ENCODE measurements around the gene THRB.

THRB gene

GRCh38 chr3:24510030-24510648, 15.5 kb upstream of the THRB start:
- no peak for DNase-seq

DNA sequence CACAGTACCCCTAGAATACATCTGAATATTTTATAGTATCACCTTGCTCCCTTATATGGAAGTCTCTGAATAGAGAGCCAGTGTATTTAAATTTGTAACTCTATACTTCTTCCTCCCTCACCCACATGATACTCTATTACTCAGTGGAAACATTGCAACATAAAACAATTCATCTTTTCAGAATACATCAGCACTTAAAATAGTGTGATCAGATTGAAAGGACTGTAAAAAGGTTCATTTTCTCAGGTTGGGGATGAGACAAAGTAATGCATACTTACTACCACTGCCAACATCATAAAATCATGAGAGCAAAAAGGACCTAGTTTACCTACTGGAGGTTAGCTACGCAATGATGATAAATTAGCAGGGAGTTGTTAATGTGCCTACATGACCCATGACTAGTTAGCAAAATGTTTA, 13.8 kb upstream of the THRB start:
- DNase-seq = no peak

DNA sequence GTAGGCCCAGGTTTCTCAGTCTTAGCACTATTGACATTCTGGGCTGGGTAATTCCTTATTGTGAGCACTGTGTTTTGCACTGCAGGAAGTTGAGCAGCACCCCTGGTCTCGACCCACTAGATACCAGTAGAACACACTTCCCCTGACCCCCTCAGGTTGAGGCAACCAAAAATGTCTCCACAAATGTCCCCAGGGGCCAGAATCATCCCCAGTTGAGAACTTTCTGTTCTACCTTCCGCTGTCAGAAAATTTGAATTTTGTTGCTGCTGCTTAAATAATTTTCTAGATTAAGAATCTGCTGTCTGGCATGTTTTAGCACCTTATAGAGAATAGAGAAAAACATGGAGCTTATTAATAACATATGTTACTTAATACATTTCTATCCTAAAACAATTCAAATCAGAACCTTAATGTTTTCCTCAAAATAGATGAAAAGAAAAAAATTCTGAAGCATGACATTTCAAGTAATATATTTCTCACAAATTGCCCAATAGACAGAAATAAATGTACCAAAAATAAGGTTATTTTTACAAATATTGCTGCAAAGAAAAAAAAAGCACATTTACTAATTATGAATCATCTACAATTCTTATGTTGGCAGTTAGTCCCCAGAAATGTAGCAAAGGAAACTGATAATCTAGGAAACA, 13.2 kb upstream of the THRB start:
- DNase-seq = no peak

DNA sequence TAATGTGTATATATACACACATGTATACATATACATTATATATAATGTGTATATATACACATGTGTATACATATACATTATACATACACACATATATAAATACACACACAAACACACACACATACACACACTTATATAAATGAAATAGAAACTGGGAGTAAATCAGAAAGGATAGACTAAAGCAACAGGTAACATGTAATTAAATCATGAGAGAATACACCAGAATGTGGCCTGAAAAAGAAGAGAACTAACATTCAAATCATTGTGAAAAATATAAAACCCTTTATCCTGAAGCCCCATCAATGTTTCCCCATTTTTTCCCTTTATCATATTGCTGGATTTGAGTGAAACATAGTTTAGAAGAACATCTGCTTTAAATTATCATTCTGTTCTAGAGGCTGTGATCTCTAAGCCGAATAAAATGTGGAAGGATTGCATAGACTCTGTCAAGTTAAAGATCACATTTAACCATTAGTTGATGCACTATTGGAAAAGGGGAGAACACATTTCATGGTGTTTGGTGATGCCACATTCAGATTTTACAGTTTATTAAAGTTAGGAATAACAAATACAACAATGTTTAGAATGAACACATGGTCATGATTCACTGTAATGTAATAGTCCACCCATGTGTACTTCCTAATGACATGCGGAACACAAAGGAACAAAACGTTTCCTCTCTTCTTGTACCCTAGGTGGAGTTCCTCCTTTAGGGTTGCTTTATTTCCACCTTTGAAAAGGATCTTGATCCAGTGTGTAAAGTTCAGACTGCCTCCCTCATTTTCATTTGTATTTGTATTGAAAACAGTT, 12.5 kb upstream of the THRB start:
- no peak for DNase-seq

GRCh38 chr3:24505691-24506550, 11.3 kb upstream of the THRB start:
- DNase-seq = no peak

GRCh38 chr3:24504772-24505171, 10.1 kb upstream of the THRB start:
- no peak for DNase-seq

DNA sequence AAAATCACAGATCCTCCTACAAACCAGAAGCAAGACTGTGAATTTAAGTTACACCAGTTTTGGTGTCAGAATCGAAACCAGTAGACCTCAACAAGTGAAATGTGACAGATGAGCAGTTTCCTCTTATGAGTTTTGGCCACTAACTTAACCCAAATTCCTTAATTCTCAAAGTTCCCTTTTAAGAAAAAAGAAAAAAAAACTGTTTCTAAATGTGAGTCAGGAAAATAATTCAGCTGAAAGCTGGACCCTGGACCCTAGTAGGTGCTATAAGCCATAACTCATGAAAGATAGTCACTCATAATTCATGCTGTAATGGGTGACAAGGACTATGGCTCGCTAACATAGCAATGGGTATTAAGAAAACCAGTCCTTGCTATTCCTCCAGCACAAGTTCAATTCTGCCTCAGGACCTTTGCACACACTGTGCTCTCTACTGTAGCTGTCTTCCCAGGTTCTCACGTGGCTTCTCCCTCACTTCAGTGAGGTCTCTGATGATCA, 9.0 kb upstream of the THRB start:
- DNase-seq = no peak

- DNase-seq = no peak
These were observed 8.0 kb upstream of the THRB start for GRCh38 chr3:24502690-24503089.

GRCh38 chr3:24500806-24501205, 6.2 kb upstream of the THRB start:
- no peak for DNase-seq

DNA sequence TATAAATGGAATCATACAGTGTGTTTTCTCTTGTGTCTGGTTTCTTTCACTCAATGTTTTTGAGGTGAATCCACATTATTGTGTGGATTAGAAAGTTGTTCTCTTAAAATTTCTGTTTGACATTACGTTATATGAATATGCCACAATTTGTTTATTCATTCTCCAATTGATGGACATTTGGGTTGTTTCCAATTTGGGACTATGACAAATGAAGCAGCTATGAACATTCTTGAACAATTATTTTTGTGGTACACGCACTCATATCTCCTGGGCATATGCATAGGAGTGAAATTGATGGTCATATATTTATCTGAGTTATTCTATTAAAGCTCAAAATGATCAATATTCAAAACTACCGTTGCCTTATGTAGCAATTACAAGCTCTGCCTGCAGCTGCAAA, 5.3 kb upstream of the THRB start:
- DNase-seq = no peak

DNA sequence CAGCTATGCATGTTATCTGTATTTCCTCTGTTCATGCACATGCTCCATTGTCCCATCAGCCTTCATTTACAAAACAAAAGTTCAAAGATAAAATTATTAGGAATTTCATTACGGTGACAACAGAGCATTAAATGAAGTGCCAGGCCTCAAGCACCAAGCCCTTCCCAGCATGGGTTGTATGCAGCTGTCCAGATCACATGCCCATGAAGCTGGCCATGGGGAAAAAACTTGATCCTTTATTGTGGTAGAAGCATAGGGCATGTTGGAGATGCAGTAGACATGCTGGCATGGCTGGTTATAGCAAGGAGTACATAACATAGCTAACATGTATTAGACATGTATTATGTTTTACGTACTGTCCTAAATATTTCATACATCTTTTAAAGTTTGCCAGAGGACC, 4.1 kb upstream of the THRB start:
- DNase-seq = no peak

- no peak for DNase-seq
These were observed 3.7 kb upstream of the THRB start for GRCh38 chr3:24498391-24498790.

GRCh38 chr3:24497942-24498341, 3.3 kb upstream of the THRB start:
- no peak for DNase-seq

GRCh38 chr3:24496529-24497482, 2.2 kb upstream of the THRB start:
- no peak for DNase-seq

GRCh38 chr3:24495326-24495994, 810 bp upstream of the THRB start:
- no peak for DNase-seq

DNA sequence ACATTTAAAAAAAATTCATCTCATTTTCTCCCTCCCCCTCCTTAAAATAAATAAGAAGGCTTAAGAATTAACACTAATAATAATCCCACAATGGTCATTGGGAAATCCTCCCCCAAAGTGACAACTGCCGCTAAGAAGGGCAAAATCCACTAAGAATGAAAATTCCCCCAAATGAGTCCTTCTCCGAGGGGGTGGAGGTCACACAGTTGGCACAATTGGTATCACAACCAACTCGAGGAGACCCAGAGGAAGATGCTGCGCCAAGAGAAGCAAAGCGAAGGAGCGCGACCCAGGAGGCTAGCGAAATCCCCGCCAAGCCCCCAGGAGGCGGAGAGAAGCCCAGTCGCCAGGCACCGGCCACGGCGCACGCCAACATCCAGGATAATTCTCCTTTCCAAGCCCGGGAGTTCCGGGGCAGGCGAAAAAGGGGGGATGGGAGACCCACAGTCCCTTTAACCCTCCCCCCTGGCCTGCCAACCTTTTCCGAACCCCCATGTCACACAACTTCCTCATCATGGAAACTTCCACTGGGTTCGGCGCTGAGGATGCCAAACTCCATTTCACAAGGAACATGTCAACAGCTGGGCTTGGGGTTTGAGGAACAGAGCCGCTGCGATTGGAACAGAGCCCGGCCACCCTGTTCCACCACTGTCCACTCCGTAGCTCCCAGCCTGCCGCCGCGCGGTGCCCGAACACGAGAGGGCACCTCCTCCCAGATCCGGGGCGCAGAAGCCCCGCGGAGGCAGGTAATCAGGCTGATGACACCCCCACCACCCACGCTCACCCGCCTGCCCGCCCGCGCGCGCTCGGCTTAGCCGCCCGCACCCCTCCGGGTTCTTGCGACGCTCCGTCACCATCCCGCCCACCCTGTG, 668 bp downstream of the THRB start:
- no peak for DNase-seq

DNA sequence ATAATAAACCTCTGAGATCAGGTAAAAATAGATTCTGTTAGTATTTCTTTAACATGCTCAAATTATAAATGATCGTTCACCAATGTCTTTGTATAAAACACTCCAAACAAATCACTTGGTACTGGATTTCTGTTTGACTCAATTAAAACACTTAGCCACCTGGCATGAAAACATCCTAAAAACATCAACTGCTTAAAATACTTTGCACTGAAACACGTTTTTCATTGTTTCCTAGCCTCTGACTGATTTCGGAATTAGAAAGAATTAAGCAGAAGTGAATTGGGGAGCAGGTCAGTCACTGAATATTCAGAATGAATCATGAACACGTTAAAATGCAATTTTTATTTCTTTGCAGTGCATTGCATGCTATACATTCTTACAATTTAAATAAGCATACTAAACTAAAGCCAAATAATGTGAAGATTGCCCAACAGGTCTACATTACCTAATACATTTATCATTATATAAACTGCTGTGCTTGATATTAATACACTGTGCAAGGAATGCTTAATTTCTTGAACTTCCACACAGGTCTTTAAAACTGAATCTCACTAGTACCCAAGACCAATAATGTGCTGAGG, 1.6 kb downstream of the THRB start:
- no peak for DNase-seq

DNA sequence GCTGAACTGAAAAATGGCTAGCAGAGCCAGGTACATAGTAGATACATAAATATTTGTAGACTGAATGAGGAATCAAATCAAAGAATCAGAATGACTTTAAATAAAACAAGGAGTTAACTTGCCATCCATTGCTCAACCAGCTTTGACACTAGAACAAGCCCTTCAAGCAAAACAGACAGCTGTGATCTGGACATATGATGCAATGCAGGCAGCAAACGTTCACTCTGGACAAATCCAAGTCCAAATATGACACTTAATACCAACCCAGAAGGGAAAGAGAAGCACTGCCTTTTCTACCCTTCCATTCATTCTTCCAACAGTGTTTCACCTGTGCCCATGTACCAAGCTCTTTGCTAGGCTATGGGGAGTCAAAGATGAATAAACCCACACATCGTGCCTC, 4.5 kb downstream of the THRB start:
- no peak for DNase-seq

DNA sequence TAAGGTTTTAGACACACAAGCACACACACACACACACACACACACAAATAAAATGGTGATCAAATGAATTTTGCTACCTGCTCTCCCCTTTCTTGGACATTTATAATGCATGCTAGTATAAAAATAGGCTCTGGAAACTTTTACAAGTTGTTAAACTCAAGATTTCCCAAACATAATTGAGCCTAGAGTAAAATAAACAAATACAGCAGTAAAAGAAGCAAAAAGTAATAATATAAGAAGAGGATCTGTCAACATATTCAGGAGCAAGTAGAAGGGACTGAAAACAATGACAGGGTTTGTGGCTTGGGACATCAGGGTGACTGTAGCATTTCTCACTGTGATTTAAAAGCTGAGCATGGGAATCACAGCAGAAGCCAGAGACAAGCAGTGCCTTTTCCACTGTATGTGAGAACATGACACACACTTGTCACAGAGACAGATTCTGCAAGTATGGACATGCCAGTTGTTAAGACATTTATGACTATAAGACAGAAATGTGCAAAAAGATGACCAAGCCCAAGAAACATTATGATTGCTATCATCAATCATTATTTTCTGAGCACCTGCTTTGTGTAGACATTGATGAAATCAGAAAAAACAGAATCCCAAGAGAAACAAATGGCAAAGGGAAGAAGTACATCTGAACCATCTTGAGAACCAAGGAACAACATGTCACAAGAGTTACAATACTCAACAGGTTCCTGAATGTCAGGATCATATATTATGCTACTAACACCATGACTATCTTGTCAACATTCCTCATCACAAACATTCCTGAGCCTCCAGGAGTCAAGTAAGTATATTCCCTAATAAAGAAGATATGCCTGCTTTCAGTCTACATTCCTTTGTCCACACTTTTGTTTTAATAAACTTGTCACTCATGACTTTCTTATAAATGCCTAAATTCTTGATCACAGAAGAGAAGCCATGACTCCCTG, 7.1 kb downstream of the THRB start:
- no peak for DNase-seq

Measured in activated T-cell treated with anti-CD3 and anti-CD28 coated beads for 4 hours (primary cell).